K562 (cell line): ENCODE measurements around the gene BRICD5. TPM values are rescaled to one million over a fixed set of nuclear protein-coding genes. Genes with fewer than 3 reads are reported as not detected.

Experiments
- CBFB ChIP-seq: sonication (generic); formaldehyde crosslinking; IDR thresholded peaks from 2 replicates; pipeline ENCODE4 v1.4.0; 2020; ENCODE audit warnings: mild to moderate bottlenecking, missing genetic modification reagents
- CC2D1A ChIP-seq: fragments of 450-650 bp; IDR thresholded peaks from 2 replicates; pipeline ENCODE4 v1.6.1; 2017; ENCODE audit warnings: mild to moderate bottlenecking
- CXXC5 ChIP-seq: fragments of 250-450 bp; sonication (Bioruptor Pico); IDR thresholded peaks from 2 replicates; pipeline ENCODE4 v1.8.0; 2022; ENCODE audit warnings: inconsistent platforms, mild to moderate bottlenecking, moderate library complexity
- EP400 ChIP-seq: fragments of 450-650 bp; IDR thresholded peaks from 2 replicates; pipeline ENCODE4 v1.6.1; 2017; ENCODE audit warnings: antibody characterized with exemption, mild to moderate bottlenecking, moderate library complexity
- NELFE ChIP-seq: IDR thresholded peaks from 2 replicates; pipeline ENCODE4 v1.6.1; 2011; ENCODE audit warnings: mild to moderate bottlenecking; ENCODE audit not compliant: insufficient read depth, insufficient read length
- POLR2A ChIP-seq: fragments of 450-650 bp; conservative IDR thresholded peaks from 2 replicates; pipeline ENCODE4 v1.6.1; 2016
- RCOR1 ChIP-seq, 2 experiments: IDR thresholded peaks; 2 replicates each; pipeline ENCODE4 v1.6.1; 2012; ENCODE audit warnings: low read depth in 2 of 2, low read length in 2 of 2, borderline replicate concordance in 1 of 2, improper control_type of control experiment in 1 of 2
- SMARCE1 ChIP-seq: fragments of 450-650 bp; IDR thresholded peaks from 2 replicates; pipeline ENCODE4 v1.7.1; 2016; ENCODE audit warnings: mild to moderate bottlenecking
- ZNF12 ChIP-seq: sonication (generic); formaldehyde crosslinking; IDR thresholded peaks from 2 replicates; pipeline ENCODE4 v1.4.0; 2020; ENCODE audit warnings: mild to moderate bottlenecking, missing genetic modification reagents
- ZNF232 ChIP-seq: sonication (generic); formaldehyde crosslinking; IDR thresholded peaks from 2 replicates; pipeline ENCODE4 v1.8.0; 2022; ENCODE audit warnings: mild to moderate bottlenecking, missing genetic modification reagents
- ZNF764 ChIP-seq: fragments of 250-450 bp; sonication (Bioruptor Pico); IDR thresholded peaks from 2 replicates; pipeline ENCODE4 v1.4.0; 2020; ENCODE audit warnings: low read depth, mild to moderate bottlenecking, moderate library complexity
- polyA plus RNA-seq, 8 experiments: library from polyadenylated mRNA; depleted of rRNA in 4 of 8; stranded (reverse) in 5 of 8; unstranded in 3 of 8; fragments of >200 nt; fragmentation: Nextera tagmentation in 2 of 8; fragmentation: Illumina TruSeq in 1 of 8; extraction: Ambion mirVana in 2 of 8; extraction: Trizol in 1 of 8; gene quantifications; 2 replicates each; pipeline versions ENCODE4 v1.2.1 to v1.2.3, GENCODE V29; 2011 to 2014; ENCODE audit warnings: inconsistent platforms in 1 of 8, missing spikeins in 1 of 8
- total RNA-seq, 7 experiments: library from RNA; depleted of rRNA in 6 of 7; stranded (reverse); fragments of >200 nt in 6 of 7; fragmentation: Illumina TruSeq in 2 of 7; extraction: Trizol in 2 of 7; gene quantifications; 2 replicates each; pipeline versions ENCODE4 v1.2.1 to v1.2.3, GENCODE V29; 2011 to 2021; ENCODE audit warnings: low replicate concordance in 1 of 7
- TF ChIP-seq, protein P1 (sequence below): fragments of 450-650 bp; formaldehyde crosslinking; IDR thresholded peaks from 2 replicates; pipeline ENCODE4 v1.4.0; 2022; ENCODE audit warnings: mild to moderate bottlenecking, moderate library complexity
- TF ChIP-seq, protein P2 (sequence below): fragments of 250-450 bp; sonication (Bioruptor Pico); IDR thresholded peaks from 2 replicates; pipeline ENCODE4 v1.4.0; 2020
- TF ChIP-seq, protein P3 (sequence below): sonication (generic); formaldehyde crosslinking; IDR thresholded peaks from 2 replicates; pipeline ENCODE4 v1.8.0; 2022; ENCODE audit warnings: mild to moderate bottlenecking, missing genetic modification reagents
- TF ChIP-seq, protein P4 (sequence below), 2 experiments: fragments of 150-350 bp in 1 of 2; IDR thresholded peaks; 2 replicates each; pipeline ENCODE4 v1.6.1; 2012 to 2016; ENCODE audit warnings: low read depth in 2 of 2, low read length in 2 of 2, mild to moderate bottlenecking in 1 of 2, moderate library complexity in 1 of 2

The BRICD5 gene
- total and polyA plus RNA-seq, 9 of the 15 experiments (the other 6 are each of a cell fraction or from before 2014, with no cell fraction given) = 0.24 to 15.1 (median 2.4) TPM; not detected in 1

DNA sequence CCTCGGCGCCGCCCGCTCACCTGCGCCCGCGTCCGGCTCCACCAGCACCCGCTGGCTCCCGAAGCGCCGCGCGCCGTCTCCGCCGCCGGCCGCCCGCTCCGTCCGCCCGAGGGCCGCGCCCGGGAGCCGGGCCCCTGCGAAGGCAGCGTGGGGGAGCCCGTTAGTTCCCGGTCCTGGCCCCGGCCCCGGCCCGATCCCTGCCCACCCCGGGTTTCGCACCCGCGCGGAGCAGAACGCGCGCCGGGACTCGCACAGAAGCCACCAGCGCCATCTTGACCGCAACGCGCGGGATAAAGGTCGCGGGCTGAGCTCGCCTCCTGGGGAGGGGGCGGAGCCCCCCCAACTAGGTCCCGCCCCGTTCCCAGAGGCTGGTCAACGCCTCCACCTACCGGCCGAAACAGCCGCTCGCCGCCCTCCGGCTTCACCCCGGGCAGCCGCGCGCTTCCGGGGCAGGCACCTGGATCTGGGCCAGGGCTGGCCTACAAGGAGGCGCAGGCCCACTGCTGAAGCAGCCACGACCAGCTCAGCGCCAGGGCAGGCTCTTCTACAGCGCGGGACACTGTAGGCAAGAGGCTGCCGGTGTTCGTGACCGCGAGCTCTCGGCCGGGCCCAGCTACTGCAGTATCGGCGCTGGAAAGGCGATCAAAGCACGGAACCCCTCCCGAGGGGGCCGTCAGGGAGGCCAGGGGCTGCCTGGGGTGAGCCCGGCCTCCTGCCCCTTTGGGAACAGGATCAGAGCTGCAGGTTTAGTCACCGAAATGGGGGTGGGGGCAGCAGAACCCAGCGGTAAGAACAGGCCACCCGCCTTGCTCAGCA, 40.8 kb upstream of the BRICD5 start, which contains the start of gene ECI1 (continued):
- TF ChIP-seq, protein P1, sequence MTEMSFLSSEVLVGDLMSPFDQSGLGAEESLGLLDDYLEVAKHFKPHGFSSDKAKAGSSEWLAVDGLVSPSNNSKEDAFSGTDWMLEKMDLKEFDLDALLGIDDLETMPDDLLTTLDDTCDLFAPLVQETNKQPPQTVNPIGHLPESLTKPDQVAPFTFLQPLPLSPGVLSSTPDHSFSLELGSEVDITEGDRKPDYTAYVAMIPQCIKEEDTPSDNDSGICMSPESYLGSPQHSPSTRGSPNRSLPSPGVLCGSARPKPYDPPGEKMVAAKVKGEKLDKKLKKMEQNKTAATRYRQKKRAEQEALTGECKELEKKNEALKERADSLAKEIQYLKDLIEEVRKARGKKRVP (CRISPR knock-in tag) = no peak
- peak; percentile 89 for TF ChIP-seq EP400
- no peak for TF ChIP-seq ZNF12 (CRISPR knock-in tag)
- TF ChIP-seq, protein P2, sequence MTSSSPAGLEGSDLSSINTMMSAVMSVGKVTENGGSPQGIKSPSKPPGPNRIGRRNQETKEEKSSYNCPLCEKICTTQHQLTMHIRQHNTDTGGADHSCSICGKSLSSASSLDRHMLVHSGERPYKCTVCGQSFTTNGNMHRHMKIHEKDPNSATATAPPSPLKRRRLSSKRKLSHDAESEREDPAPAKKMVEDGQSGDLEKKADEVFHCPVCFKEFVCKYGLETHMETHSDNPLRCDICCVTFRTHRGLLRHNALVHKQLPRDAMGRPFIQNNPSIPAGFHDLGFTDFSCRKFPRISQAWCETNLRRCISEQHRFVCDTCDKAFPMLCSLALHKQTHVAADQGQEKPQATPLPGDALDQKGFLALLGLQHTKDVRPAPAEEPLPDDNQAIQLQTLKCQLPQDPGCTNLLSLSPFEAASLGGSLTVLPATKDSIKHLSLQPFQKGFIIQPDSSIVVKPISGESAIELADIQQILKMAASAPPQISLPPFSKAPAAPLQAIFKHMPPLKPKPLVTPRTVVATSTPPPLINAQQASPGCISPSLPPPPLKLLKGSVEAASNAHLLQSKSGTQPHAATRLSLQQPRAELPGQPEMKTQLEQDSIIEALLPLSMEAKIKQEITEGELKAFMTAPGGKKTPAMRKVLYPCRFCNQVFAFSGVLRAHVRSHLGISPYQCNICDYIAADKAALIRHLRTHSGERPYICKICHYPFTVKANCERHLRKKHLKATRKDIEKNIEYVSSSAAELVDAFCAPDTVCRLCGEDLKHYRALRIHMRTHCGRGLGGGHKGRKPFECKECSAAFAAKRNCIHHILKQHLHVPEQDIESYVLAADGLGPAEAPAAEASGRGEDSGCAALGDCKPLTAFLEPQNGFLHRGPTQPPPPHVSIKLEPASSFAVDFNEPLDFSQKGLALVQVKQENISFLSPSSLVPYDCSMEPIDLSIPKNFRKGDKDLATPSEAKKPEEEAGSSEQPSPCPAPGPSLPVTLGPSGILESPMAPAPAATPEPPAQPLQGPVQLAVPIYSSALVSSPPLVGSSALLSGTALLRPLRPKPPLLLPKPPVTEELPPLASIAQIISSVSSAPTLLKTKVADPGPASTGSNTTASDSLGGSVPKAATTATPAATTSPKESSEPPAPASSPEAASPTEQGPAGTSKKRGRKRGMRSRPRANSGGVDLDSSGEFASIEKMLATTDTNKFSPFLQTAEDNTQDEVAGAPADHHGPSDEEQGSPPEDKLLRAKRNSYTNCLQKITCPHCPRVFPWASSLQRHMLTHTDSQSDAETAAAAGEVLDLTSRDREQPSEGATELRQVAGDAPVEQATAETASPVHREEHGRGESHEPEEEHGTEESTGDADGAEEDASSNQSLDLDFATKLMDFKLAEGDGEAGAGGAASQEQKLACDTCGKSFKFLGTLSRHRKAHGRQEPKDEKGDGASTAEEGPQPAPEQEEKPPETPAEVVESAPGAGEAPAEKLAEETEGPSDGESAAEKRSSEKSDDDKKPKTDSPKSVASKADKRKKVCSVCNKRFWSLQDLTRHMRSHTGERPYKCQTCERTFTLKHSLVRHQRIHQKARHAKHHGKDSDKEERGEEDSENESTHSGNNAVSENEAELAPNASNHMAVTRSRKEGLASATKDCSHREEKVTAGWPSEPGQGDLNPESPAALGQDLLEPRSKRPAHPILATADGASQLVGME (CRISPR knock-in tag) = no peak
- no peak for TF ChIP-seq NELFE
- no peak for TF ChIP-seq SMARCE1
- TF ChIP-seq, protein P3, sequence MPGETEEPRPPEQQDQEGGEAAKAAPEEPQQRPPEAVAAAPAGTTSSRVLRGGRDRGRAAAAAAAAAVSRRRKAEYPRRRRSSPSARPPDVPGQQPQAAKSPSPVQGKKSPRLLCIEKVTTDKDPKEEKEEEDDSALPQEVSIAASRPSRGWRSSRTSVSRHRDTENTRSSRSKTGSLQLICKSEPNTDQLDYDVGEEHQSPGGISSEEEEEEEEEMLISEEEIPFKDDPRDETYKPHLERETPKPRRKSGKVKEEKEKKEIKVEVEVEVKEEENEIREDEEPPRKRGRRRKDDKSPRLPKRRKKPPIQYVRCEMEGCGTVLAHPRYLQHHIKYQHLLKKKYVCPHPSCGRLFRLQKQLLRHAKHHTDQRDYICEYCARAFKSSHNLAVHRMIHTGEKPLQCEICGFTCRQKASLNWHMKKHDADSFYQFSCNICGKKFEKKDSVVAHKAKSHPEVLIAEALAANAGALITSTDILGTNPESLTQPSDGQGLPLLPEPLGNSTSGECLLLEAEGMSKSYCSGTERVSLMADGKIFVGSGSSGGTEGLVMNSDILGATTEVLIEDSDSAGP (CRISPR knock-in tag) = 0 out of 2 replicates have a peak, but pooled peaks have one; percentile 34
- TF ChIP-seq, protein P4, sequence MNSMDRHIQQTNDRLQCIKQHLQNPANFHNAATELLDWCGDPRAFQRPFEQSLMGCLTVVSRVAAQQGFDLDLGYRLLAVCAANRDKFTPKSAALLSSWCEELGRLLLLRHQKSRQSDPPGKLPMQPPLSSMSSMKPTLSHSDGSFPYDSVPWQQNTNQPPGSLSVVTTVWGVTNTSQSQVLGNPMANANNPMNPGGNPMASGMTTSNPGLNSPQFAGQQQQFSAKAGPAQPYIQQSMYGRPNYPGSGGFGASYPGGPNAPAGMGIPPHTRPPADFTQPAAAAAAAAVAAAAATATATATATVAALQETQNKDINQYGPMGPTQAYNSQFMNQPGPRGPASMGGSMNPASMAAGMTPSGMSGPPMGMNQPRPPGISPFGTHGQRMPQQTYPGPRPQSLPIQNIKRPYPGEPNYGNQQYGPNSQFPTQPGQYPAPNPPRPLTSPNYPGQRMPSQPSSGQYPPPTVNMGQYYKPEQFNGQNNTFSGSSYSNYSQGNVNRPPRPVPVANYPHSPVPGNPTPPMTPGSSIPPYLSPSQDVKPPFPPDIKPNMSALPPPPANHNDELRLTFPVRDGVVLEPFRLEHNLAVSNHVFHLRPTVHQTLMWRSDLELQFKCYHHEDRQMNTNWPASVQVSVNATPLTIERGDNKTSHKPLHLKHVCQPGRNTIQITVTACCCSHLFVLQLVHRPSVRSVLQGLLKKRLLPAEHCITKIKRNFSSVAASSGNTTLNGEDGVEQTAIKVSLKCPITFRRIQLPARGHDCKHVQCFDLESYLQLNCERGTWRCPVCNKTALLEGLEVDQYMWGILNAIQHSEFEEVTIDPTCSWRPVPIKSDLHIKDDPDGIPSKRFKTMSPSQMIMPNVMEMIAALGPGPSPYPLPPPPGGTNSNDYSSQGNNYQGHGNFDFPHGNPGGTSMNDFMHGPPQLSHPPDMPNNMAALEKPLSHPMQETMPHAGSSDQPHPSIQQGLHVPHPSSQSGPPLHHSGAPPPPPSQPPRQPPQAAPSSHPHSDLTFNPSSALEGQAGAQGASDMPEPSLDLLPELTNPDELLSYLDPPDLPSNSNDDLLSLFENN (IDR thresholded peaks at IDR 0.05; ENCODE audit: low read depth in 2 of 2, low read length in 2 of 2) = no peak
- no peak for TF ChIP-seq ZNF232 (CRISPR knock-in tag)
- peak; percentile 87 for TF ChIP-seq POLR2A
- TF ChIP-seq CXXC5 = peak; percentile 85
- peak; percentile 95 for TF ChIP-seq CBFB (CRISPR knock-in tag)
- TF ChIP-seq RCOR1 (IDR thresholded peaks at IDR 0.05; ENCODE audit: borderline replicate concordance in 1 of 2, low read depth in 2 of 2, low read length in 2 of 2) = peak in 1 of 2 experiments; percentile 56; a peak in 1 of 4 replicates
- no peak for TF ChIP-seq CC2D1A
- no peak for TF ChIP-seq ZNF764 (CRISPR knock-in tag)
